Activated naive CD4-positive, alpha-beta T cell treated with anti-CD3 and anti-CD28 coated beads, Interleukin-2, amount 10 ng/mL, durations not matched to agents 7 days and 5 days (primary cell): Measurements from ENCODE around the gene RPTOR.
A peak's percentile ranks its signal among the peaks of the same experiment; 100 is the strongest.

Experiments used
- CTCF ChIA-PET: fragments of 350-600 bp; sonication (Branson Sonifier 250); formaldehyde crosslinking; loops from one replicate; lab custom pipeline; 2021; ENCODE audit warnings: antibody characterized with exemption; lab: Charles Lee
- DNase-seq: peaks from one replicate; pipeline ENCODE4 v3.0.0-alpha.2; 2020
- H3K27ac Mint-ChIP-seq: one replicate; pipeline ENCODE4 v1.8.0; 2021; ENCODE audit warnings: mild to moderate bottlenecking, moderate library complexity, mixed read lengths
- H3K27me3 Mint-ChIP-seq: one replicate; pipeline ENCODE4 v1.8.0; 2021; ENCODE audit warnings: mild to moderate bottlenecking, mixed read lengths
- H3K36me3 Mint-ChIP-seq: one replicate; pipeline ENCODE4 v1.8.0; 2021; ENCODE audit warnings: mixed read lengths
- H3K4me1 Mint-ChIP-seq: one replicate; pipeline ENCODE4 v1.8.0; 2021; ENCODE audit warnings: mixed read lengths
- H3K4me3 Mint-ChIP-seq: one replicate; pipeline ENCODE4 v1.8.0; 2021; ENCODE audit warnings: mild to moderate bottlenecking, moderate library complexity, mixed read lengths
- H3K9me3 Mint-ChIP-seq: one replicate; pipeline ENCODE4 v1.8.0; 2021; ENCODE audit warnings: mixed read lengths

Gene RPTOR

DNA sequence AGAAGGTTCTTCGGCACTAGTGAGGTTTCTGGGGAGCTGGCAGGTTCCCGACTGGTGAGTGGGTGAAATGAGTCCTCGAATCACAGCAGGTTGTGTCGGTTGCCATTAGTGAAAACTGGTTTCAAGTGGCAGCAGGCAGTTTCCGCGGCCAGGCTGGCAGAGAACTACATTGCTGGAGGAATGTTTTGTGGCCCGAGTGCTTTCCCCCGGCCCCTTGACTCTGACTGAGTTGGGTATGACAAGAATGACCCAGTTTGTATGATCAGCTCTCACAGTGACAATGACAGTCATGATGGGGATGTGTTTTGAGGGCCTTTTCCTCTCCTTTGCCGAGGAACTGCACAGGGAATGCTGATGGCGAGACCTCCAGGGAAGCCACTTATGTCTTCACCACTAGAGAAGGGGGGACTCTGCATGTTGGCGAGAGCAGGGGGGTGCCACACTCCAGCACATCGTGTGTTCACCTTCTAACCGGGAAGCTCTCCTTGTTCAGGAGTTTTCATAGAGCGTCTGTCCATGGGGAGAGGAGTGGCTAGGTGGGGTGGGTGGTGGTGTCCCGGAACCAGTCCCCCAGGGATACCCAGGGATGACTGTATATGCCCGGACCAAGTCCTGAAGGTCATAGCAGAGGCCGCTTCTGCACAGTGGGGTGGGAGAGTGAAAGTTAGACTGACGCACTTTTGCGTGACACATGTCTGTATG, 241.0 kb downstream of the RPTOR start:
- H3K27me3 Mint-ChIP-seq = peaks cover 3% of the 10 kb centered on the region
- peak overlapping the region; percentile 91 for H3K27ac Mint-ChIP-seq
- peaks cover 38% of the 10 kb centered on the region for H3K36me3 Mint-ChIP-seq
- H3K4me3 Mint-ChIP-seq = no peak overlapping the region
- H3K4me1 Mint-ChIP-seq = peaks cover 96% of the 10 kb centered on the region
- peak; percentile 47 for DNase-seq
- CTCF ChIA-PET = interaction anchor here (1.0 to 2.1 kb wide), 2 partner anchors 11 to 20 kb away, joined by 5 to 8 read pairs; no protein-coding TSS in a partner anchor
- H3K9me3 Mint-ChIP-seq = peaks cover 8% of the 10 kb centered on the region

DNA sequence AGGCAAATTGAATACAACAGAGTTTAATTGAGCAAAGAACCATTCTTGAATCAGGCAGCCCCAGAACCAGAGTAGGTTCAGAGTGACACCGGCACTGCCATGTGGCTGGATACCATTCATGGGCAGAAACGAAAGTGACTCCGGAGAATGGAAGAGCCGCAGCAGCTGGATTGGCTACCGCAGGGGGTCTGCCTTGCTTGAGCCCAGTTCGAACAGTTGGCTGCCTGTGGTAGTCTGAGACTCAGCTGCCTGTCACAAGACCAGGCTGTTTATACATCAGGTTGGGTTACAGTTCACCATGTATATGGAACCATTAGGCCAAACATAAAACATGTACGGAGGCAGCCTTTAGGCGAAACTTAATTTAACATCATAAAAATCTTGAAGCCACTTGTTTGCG, 241.8 kb downstream of the RPTOR start:
- CTCF ChIA-PET = no interaction called here
- Mint-ChIP-seq H3K4me3 (no peak overlapping the region), H3K36me3 (peaks cover 45% of the 10 kb centered on the region), H3K27ac (no peak overlapping the region), H3K9me3 (peaks cover 8% of the 10 kb centered on the region), H3K27me3 (peaks cover 3% of the 10 kb centered on the region), H3K4me1 (peaks cover 96% of the 10 kb centered on the region)
- DNase-seq = no peak

DNA sequence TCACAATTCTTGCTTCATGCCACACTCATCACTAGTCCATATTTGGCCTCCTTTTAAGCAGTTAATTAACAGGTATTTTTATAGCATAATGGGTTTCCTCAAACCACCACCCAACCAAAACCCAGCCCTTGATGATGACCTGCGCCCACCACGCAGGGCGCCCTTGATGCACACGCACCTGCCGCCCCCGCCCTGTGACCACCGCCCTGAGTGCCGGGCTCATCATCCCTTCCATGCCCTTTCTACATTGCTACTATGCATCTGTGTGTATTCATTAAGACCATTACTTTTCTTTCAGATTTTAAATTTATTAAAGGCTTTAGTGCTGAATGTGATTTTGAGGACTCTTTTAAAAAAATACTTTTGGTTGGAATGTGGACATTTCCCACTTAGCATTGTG, 242.2 kb downstream of the RPTOR start:
- Mint-ChIP-seq H3K9me3 (peaks cover 8% of the 10 kb centered on the region), H3K36me3 (peaks cover 46% of the 10 kb centered on the region), H3K4me1 (peaks cover 96% of the 10 kb centered on the region), H3K4me3 (no peak overlapping the region), H3K27me3 (peaks cover 3% of the 10 kb centered on the region), H3K27ac (peak overlapping the region; percentile 100)
- DNase-seq = no peak
- CTCF ChIA-PET = interaction anchor here (2.2 kb wide), 1 partner anchor 112 kb away, joined by 5 read pairs; no protein-coding TSS in a partner anchor

DNA sequence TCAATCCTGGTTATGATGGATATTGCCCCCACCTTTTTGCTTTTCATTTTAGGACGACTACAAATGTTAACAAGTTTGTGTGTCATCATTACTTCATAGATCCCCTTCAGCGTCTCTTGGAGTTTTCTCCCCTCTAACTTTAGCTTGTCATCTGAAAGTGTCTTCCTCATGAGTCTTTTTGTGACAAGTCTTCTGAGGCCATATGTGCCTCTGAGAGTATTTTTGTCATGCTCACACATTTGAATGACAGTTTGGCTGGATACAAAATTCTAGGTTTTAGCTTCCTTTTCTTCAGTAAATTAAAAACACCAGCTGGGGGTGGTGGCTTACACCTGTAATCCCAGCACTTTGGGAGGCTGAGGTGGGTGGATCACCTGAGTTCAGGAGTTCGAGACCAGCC, 243.2 kb downstream of the RPTOR start:
- Mint-ChIP-seq H3K4me3 (no peak overlapping the region), H3K27ac (peak overlapping the region; percentile 100), H3K4me1 (peaks cover 95% of the 10 kb centered on the region), H3K27me3 (peaks cover 3% of the 10 kb centered on the region), H3K36me3 (peaks cover 50% of the 10 kb centered on the region), H3K9me3 (peaks cover 8% of the 10 kb centered on the region)
- DNase-seq = no peak
- CTCF ChIA-PET = interaction anchor here (2.2 kb wide), 1 partner anchor 111 kb away, joined by 5 read pairs; no protein-coding TSS in a partner anchor

DNA sequence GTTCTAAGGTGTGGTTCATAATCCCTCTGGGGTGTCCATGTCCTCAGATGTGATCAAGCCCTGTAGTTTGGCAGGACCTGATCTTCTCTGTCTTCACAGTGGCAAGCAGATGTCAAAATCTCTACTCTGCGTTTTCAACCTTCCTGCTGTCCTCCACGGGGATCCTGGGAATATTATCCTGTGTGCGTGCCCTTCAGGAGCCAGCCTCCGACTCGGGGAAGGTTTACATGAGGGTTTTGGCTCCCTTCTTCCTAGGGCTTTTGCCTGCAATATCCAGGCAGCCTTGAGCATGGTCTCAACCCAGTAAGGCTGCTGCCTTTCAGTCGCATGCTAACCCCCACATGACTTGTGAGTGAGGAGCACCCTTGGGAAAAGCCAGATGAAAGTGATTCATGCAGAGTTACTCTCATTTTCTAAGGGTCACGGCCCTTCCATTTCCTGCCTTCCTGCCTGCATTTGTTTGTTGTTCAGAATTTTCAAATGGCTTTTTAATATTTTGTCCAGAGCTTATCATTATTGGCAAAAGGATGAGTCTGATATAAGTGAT, 244.8 kb downstream of the RPTOR start:
- Mint-ChIP-seq H3K4me1 (peaks cover 95% of the 10 kb centered on the region), H3K9me3 (peaks cover 8% of the 10 kb centered on the region), H3K36me3 (peaks cover 60% of the 10 kb centered on the region), H3K27me3 (peaks cover 3% of the 10 kb centered on the region), H3K4me3 (peak overlapping the region; percentile 82), H3K27ac (peak overlapping the region; percentile 100)
- CTCF ChIA-PET = interaction anchor here (0.7 to 2.1 kb wide), 7 partner anchors 8 to 214 kb away, joined by 3 to 9 read pairs (median 3); no protein-coding TSS in a partner anchor
- no peak for DNase-seq

DNA sequence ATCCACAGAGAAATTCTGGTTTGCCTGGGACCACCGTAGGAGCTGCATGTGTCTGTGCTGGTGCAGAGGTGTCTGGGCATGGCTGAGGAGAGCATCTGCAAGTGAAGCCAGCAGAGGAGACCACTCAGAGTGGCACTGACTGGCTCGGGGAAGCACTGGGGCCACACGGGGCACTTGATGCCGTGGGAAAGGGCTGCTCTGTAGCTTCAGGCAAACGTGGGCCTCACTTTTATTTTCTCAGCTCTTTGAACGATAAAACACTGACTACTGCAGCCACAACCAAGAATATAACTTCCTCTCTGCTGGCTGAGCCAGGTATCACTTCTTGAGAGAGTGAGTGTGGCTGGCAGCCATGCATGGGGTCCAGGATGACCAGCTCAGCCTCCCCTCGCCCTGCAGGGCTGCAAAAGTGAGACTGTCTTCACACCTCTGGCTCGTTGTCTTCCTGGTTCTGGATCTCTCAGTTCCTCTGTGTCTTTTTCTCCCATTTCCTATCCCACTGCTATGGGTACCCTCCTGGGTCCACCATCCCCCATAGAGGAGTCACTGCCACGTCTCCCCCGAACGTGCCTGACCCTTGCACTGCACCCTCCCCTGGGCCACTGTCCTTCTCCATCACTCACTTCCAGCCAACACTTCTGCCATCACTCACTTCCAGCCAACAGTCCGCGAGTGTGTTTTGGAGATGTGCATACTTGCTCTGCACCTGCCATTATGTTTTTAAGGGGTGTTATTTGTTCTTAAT, 245.6 kb downstream of the RPTOR start:
- peaks cover 8% of the 10 kb centered on the region for H3K9me3 Mint-ChIP-seq
- peaks cover 66% of the 10 kb centered on the region for H3K36me3 Mint-ChIP-seq
- peak; percentile 61 for DNase-seq
- H3K4me1 Mint-ChIP-seq = peaks cover 93% of the 10 kb centered on the region
- H3K27ac Mint-ChIP-seq = peak overlapping the region; percentile 100
- H3K4me3 Mint-ChIP-seq = peak overlapping the region; percentile 82
- H3K27me3 Mint-ChIP-seq = peaks cover 3% of the 10 kb centered on the region
- CTCF ChIA-PET = interaction anchor here (0.7 to 2.1 kb wide), 9 partner anchors 9 to 215 kb away, joined by 3 to 9 read pairs (median 6); no protein-coding TSS in a partner anchor

DNA sequence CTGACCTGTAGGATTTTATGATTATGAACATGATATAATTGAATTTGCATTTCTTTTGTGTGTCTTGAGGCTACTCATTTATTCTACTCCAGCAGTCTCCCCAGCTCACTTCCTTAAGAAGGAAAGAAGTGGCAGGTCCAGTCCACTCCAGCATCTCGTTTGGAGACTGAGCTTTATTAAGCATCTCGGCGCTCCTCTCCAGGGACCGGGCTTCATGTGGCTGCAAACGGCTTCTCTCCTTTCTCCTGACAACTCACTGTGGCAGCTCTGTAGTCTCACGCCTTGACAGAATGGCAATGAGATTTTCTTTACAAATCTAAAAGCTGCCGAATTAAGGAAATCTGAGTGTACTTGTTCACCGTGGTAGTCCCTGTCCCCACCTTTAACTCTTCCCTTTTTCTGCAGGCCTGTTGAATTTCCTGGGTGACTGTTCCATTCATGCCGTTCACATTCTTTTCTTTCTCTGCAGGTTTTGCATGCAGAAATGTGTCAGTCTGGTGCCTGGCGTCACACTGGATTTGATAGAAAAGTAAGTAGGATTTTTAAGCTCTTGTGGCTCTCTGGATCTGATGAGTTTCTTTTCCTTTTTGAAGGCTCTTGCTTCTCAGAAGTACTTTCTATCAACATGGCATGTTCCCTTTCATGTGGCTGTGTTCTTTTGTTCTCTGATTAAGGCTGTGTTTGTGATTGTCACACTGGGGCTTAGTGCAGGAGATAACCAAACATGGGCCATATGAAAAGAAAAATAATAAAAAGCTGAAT, 246.5 kb downstream of the RPTOR start:
- H3K27me3 Mint-ChIP-seq = no peaks in the 10 kb centered on the region
- peak overlapping the region; percentile 82 for H3K4me3 Mint-ChIP-seq
- CTCF ChIA-PET = interaction anchor here (0.6 to 2.1 kb wide), 7 partner anchors 8 to 109 kb away, joined by 3 to 7 read pairs (median 3); no protein-coding TSS in a partner anchor
- peak; percentile 52 for DNase-seq
- peaks cover 9% of the 10 kb centered on the region for H3K9me3 Mint-ChIP-seq
- H3K27ac Mint-ChIP-seq = peak overlapping the region; percentile 100
- peaks cover 66% of the 10 kb centered on the region for H3K36me3 Mint-ChIP-seq
- peaks cover 84% of the 10 kb centered on the region for H3K4me1 Mint-ChIP-seq

DNA sequence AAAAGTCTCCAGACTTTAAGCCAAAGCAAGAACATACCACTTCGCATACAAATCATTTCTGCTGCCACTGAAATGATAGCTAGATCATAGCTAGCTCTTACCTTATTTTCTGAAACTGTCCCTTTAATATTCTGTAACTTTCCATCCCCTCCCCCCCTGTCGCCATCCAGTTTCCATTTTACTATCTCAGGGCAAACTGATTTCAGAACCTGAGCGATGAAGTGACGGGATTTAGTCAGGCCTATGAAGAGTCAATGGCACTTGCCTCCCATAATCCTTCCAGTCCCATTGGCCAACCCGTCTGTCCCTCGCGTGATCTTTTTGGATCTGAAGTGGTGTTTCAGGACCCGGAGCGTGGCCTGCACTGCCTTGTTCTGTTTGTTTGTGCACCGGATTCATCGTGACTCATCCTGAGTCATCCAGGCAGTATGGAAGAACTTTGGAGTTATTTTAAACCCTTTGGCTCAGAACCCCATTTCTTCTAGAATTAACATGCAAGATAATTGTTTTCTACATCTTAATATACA, 247.2 kb downstream of the RPTOR start:
- peak; percentile 63 for DNase-seq
- CTCF ChIA-PET = interaction anchor here (0.6 to 1.7 kb wide), 6 partner anchors 9 to 108 kb away, joined by 3 to 6 read pairs (median 3); no protein-coding TSS in a partner anchor
- no peaks in the 10 kb centered on the region for H3K27me3 Mint-ChIP-seq
- peak overlapping the region; percentile 82 for H3K4me3 Mint-ChIP-seq
- H3K9me3 Mint-ChIP-seq = peaks cover 15% of the 10 kb centered on the region
- H3K36me3 Mint-ChIP-seq = peaks cover 70% of the 10 kb centered on the region
- H3K4me1 Mint-ChIP-seq = peaks cover 84% of the 10 kb centered on the region
- peak overlapping the region; percentile 100 for H3K27ac Mint-ChIP-seq

DNA sequence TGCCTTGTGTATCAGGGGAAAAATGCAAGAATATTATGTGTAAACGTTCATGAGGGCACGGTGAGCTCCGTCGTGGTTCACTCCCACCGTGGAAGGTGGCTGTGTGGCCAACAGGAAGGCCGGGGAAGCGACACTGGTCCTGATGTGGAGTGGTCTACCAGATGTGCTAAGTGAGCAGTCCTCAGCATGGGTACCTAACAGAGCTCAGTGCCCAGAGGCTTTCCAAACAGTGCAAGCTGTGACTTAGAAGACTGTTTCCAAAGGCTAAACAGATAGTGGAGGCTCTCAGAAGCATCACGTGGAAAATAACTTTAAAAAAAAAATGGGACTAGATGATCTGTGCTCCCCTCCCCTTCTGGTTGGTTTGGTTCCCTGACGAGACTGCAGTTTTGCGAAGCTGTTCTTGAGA, 247.7 kb downstream of the RPTOR start:
- peaks cover 66% of the 10 kb centered on the region for H3K36me3 Mint-ChIP-seq
- no peaks in the 10 kb centered on the region for H3K27me3 Mint-ChIP-seq
- DNase-seq = peak; percentile 22
- H3K27ac Mint-ChIP-seq = peak overlapping the region; percentile 100
- H3K9me3 Mint-ChIP-seq = peaks cover 14% of the 10 kb centered on the region
- CTCF ChIA-PET = interaction anchor here (1.2 kb wide), 1 partner anchor 10 kb away, joined by 3 read pairs; no protein-coding TSS in a partner anchor
- H3K4me1 Mint-ChIP-seq = peaks cover 79% of the 10 kb centered on the region
- H3K4me3 Mint-ChIP-seq = peak overlapping the region; percentile 27

DNA sequence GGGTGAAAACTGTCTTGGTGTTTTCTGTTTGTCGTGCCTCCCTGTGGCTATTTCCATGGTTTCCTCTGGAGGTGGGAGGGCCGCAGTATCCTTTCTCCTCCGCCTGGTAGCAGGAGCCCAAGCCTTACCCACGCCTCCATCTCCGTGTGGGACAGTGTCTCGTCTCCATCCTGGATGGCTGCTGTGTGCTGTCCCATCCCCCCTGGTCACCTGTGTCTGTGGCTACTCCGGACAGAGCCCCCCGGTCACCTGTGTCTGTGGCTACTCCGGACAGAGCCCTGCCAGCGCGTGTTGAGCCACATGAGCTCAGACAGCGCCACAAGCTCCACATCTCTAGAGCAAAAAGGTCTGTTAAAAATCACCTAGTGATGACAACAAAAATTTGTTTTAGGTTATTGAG, 248.8 kb downstream of the RPTOR start:
- Mint-ChIP-seq H3K4me1 (peaks cover 68% of the 10 kb centered on the region), H3K36me3 (peaks cover 60% of the 10 kb centered on the region), H3K9me3 (peaks cover 8% of the 10 kb centered on the region), H3K27me3 (no peaks in the 10 kb centered on the region), H3K4me3 (no peak overlapping the region), H3K27ac (peak overlapping the region; percentile 85)
- CTCF ChIA-PET = no interaction called here
- DNase-seq = peak; percentile 18

DNA sequence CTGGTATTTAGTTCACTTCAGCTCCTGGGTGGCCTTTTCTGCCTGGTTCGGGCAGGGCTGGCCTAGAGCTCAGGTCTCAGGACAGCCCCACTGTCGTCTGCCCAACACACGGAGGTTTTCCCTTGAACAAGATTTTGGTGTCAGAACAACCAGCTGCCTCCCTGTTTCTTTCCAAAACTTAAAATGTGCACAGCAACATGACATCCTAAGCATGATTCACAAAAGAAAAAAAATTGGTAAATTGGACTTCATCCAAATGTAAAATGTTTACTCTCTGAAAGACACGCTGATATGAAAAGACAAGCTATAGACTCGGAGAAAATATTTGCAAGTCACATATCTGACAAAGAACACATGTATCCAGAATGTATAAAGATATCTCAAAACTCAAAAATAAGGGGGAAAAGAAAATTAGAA, 249.2 kb downstream of the RPTOR start:
- no peaks in the 10 kb centered on the region for H3K27me3 Mint-ChIP-seq
- peaks cover 7% of the 10 kb centered on the region for H3K9me3 Mint-ChIP-seq
- peaks cover 64% of the 10 kb centered on the region for H3K4me1 Mint-ChIP-seq

DNA sequence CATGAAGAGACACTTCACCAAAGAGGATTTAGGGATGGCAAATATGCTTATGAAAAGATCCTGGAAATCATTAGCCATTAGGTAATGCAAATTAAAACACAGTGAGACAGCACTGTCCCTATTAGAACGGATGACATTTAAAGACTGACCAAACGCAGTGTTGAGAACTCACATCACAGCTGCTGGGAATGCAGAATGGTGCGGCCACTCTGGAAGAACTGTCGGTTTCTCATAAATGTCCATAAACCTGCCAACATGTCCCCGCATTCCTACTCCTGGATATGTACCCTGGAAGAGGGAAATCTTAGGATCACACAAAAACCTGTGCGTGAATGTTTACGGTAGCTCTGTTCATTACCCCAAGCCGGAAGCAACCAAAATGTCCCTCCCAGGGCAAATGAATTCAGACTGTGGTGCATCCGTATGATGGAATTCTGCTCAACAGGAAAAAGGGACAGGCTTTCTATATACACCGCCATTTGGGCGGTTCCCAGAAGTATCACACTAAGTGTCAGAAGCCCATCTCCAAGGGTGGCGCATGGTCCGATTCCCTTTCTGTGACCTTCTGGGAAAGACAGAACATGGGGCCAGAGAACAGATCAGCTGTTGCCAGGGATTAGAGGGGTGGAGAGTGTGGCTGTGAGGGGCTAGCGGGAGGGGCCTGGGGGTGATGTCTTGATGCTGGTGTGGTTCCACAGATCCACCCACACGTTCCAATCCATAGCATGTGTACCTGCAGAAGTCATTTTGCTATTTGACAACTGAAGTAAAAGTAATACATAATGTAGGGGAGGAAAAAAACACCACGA, 249.8 kb downstream of the RPTOR start:
- Mint-ChIP-seq H3K27ac (peak overlapping the region; percentile 85), H3K27me3 (no peaks in the 10 kb centered on the region), H3K4me3 (no peak overlapping the region), H3K9me3 (peaks cover 7% of the 10 kb centered on the region), H3K4me1 (peaks cover 61% of the 10 kb centered on the region), H3K36me3 (peaks cover 55% of the 10 kb centered on the region)
- CTCF ChIA-PET = interaction anchor here (0.7 kb wide), 1 partner anchor 154 kb away, joined by 3 read pairs; no protein-coding TSS in a partner anchor
- DNase-seq = peak; percentile 17

More for the DNA sequence above, 249.2 kb downstream of the RPTOR start:
- H3K4me3 Mint-ChIP-seq = no peak overlapping the region
- CTCF ChIA-PET = no interaction called here
- DNase-seq = no peak
- peaks cover 58% of the 10 kb centered on the region for H3K36me3 Mint-ChIP-seq
- H3K27ac Mint-ChIP-seq = peak overlapping the region; percentile 85
